ENCODE results near the gene RCE1.

RCE1 gene

DNA sequence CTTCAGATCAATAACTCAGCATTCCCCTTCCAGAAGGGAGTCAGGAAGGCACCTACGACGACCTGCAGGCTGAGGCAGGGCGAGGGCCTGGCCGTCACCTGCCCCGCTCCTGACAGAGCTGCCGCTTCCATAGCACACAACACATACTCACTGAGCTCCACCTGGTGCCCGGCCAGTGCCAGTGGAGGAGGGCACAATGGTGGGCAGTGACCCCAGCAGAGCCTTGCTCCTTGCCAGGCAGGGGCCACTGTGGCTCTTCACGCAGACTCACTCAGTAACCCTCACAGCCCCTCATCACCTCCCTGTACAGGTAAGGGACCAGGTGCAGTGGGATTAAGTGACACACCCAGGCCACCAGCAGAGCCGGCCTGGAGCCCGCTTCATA, 38.2 kb downstream of the RCE1 start:
- no peak for DNase-seq (ENCODE audit: low read depth)
- no peak overlapping the region for H3K4me3 ChIP-seq (ENCODE audit: control insufficient read depth, low read depth, low read length)
- no peak for TF ChIP-seq CTCF (IDR thresholded peaks at IDR 0.05; ENCODE audit: control insufficient read depth, insufficient read depth, low read depth, low read length, missing control alignments)

GRCh38 chr11:66881927-66882452, 38.7 kb downstream of the RCE1 start:
- TF ChIP-seq CTCF (IDR thresholded peaks at IDR 0.05; ENCODE audit: control insufficient read depth, insufficient read depth, low read depth, low read length, missing control alignments) = no peak
- H3K4me3 ChIP-seq (ENCODE audit: control insufficient read depth, low read depth, low read length) = no peak overlapping the region
- no peak for DNase-seq (ENCODE audit: low read depth)

DNA sequence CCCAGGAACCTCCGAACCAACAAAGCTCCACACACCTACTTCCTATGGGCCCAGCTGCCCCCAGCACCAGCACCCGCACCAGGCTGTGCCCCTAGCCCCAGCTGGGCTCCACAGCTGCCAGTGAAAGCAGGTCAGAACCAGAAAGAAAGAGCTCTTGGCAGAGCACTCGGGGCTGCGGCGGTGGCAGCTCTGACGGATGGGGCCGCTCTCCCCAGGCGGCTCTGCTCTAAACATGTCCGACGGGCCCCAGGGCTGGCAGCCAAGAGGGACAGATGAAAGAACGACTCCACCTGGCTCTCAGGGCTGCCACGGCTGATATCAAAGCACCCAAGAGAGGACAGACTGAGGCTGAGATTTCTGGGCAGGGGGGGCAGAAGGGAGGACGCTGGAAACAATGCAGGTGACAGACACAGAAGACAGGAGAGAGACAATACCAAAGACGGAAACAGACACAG, 39.3 kb downstream of the RCE1 start:
- no peak overlapping the region for H3K4me3 ChIP-seq (ENCODE audit: control insufficient read depth, low read depth, low read length)
- TF ChIP-seq CTCF (IDR thresholded peaks at IDR 0.05; ENCODE audit: control insufficient read depth, insufficient read depth, low read depth, low read length, missing control alignments) = no peak
- DNase-seq (ENCODE audit: low read depth) = no peak

DNA sequence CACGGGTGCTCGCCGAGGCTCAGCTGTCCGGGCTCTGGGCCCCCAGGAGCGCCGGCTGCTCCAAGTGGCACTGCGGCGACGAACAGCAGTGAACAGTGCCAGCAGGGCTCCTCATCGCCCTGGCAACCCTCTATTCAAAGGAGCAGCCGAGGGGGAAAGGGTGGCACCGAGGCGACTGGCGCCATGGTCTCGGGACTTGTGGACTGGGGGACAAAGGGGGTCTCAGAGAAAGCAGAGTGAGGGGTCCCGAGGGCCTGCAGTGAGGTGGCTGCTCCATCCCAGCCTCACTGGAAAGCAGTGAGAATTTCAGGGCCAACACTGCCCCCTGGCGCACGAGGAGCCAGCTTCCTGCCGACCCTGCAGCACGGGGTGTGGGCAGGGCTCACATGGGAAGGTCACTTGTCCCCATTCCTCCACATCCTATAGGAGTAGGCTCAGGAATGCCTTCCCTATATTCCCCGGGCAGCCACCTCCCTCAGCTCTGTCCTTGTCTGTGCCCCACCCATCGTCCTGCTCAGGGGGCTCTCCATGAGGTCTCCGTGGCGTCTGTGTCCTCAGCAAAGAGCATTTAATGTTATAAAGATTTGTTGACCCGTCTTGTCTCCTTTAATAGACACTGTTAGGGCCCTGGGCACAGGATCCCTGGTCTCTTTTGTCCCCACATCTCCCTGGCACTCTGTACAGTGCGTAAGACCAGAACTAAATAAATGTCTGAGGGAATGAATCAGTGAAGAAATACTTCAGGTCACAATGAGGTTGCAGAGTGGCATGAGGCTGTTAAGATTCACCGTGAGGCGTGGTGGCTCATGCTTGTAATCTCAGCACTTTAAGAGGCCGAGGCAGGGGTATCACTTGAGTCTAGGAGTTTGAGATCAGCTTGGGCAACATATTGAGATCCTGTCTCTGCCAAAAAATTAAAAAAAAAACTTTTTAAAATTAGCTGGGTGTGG, 40.0 kb downstream of the RCE1 start:
- peak; percentile 67 for TF ChIP-seq CTCF (IDR thresholded peaks at IDR 0.05; ENCODE audit: control insufficient read depth, insufficient read depth, low read depth, low read length, missing control alignments)
- H3K4me3 ChIP-seq (ENCODE audit: control insufficient read depth, low read depth, low read length) = no peak overlapping the region
- peak; percentile 34 for DNase-seq (ENCODE audit: low read depth)

DNA sequence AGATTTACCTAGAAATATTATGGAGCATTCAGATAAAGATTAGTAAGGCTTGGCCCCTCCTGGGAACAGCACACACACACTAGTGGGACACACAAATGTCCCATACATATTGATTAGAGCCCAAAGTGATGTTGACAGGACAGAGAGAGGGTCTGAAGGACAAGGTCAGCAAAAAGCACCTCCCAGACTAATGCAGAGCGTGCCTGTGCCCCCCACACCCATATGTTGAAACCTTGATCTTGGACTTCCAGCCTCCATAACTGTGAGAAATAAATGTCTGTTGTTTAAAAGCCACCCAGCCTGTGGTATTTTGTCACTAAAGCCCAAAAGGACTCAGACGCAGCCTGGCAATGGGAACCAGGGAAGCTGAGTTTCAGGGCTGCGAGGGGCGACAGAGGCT, 41.2 kb downstream of the RCE1 start:
- TF ChIP-seq CTCF (IDR thresholded peaks at IDR 0.05; ENCODE audit: control insufficient read depth, insufficient read depth, low read depth, low read length, missing control alignments) = no peak
- DNase-seq (ENCODE audit: low read depth) = no peak
- H3K4me3 ChIP-seq (ENCODE audit: control insufficient read depth, low read depth, low read length) = no peak overlapping the region

GRCh38 chr11:66885469-66885868, 42.2 kb downstream of the RCE1 start:
- DNase-seq (ENCODE audit: low read depth) = no peak
- no peak overlapping the region for H3K4me3 ChIP-seq (ENCODE audit: control insufficient read depth, low read depth, low read length)
- no peak for TF ChIP-seq CTCF (IDR thresholded peaks at IDR 0.05; ENCODE audit: control insufficient read depth, insufficient read depth, low read depth, low read length, missing control alignments)
